ENCODE results near the gene CDC42SE2.
A peak's percentile ranks its signal among the peaks of the same experiment; 100 is the strongest.
"Not testable (repeated sequence)": the region's sequence is repeated elsewhere in the genome, so short reads cannot be mapped to it uniquely, and the experiment has no call there.

The CDC42SE2 gene

DNA sequence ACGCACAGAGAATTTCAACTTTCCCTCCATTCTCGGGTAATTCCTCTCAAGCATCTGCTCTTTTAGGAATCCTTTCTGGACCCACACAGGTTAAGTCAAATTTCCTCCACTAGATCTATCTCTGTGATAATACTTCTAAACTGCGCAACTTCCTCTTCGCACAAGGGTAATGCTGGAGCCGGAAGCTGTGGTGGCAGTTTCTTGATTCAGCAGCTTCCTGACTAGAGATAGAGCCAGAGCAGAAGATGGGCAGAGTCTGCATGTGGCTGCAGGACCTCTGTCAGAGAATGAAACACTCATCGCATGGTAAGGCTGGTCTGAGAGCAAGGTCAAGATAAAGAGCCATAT is 11.1 kb upstream of the CDC42SE2 start:
- Histone ChIP-seq H3K36me3 (ENCODE audit: insufficient read depth, low read length) (no peaks in the 10 kb centered on the region), H2AFZ (ENCODE audit: low read length) (0 out of 2 replicates have a peak overlapping the region, but pooled peaks have one; percentile 52), H3K9me2 (replicated peaks; ENCODE audit: low read depth, low read length) (no peaks in the 10 kb centered on the region), H3F3A (ENCODE audit: low read depth) (peaks cover 3% of the 10 kb centered on the region; the same call in 1 of the 2 replicates), H3K4me1 (ENCODE audit: insufficient read depth, low read length, poor library complexity, severe bottlenecking) (peaks cover 56% of the 10 kb centered on the region), H3K4me2 (ENCODE audit: low read depth, low read length, poor library complexity, severe bottlenecking) (peak overlapping the region; percentile 74), H3K79me2 (ENCODE audit: insufficient read depth, low read length) (peaks cover 14% of the 10 kb centered on the region; the same call in 1 of the 2 replicates), H4K20me1 (ENCODE audit: insufficient read depth, low read length, poor library complexity, severe bottlenecking) (no peaks in the 10 kb centered on the region), H3K9me3 (ENCODE audit: insufficient read depth, low read depth, low read length) (no peaks in the 10 kb centered on the region), H3K9ac (ENCODE audit: low read depth, low read length, poor library complexity, severe bottlenecking) (peak overlapping the region; percentile 64), H3K27me3 (ENCODE audit: insufficient read depth, low read length, poor library complexity, severe bottlenecking) (no peaks in the 10 kb centered on the region), H3K4me3 (ENCODE audit: low read length, poor library complexity, severe bottlenecking) (peak overlapping the region; percentile 68)
- TF ChIP-seq, protein P1, sequence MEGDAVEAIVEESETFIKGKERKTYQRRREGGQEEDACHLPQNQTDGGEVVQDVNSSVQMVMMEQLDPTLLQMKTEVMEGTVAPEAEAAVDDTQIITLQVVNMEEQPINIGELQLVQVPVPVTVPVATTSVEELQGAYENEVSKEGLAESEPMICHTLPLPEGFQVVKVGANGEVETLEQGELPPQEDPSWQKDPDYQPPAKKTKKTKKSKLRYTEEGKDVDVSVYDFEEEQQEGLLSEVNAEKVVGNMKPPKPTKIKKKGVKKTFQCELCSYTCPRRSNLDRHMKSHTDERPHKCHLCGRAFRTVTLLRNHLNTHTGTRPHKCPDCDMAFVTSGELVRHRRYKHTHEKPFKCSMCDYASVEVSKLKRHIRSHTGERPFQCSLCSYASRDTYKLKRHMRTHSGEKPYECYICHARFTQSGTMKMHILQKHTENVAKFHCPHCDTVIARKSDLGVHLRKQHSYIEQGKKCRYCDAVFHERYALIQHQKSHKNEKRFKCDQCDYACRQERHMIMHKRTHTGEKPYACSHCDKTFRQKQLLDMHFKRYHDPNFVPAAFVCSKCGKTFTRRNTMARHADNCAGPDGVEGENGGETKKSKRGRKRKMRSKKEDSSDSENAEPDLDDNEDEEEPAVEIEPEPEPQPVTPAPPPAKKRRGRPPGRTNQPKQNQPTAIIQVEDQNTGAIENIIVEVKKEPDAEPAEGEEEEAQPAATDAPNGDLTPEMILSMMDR (conservative IDR thresholded peaks at IDR 0.05; ENCODE audit: low read length): no peak
- TF ChIP-seq EZH2phosphoT487 (IDR thresholded peaks at IDR 0.05; ENCODE audit: borderline replicate concordance): no peak

DNA sequence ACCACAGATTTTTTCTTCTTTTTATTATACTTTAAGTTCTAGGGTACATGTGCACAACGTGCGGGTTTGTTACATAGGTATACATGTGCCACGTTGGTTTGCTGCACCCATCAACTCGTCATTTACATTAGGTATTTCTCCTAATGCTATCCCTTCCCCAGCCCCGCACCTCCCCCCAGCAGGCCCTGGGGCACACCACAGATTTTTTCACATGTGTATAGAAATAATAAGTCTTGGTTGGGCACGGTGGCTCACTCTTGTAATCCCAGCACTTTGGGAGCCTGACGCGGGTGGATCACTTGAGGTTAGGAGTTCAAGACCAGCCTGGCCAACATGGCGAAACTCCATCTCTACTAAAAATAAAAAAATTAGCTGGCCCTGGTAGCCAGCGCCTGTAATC is 9.8 kb upstream of the CDC42SE2 start:
- H3K4me1 ChIP-seq (ENCODE audit: insufficient read depth, low read length, poor library complexity, severe bottlenecking): peaks cover 66% of the 10 kb centered on the region
- not testable (repeated sequence) for H4K20me1 ChIP-seq (ENCODE audit: insufficient read depth, low read length, poor library complexity, severe bottlenecking); H3K9me3 ChIP-seq (ENCODE audit: insufficient read depth, low read depth, low read length); H3F3A ChIP-seq (ENCODE audit: low read depth); H3K36me3 ChIP-seq (ENCODE audit: insufficient read depth, low read length); H2AFZ ChIP-seq (ENCODE audit: low read length); H3K9me2 ChIP-seq (replicated peaks; ENCODE audit: low read depth, low read length); H3K27me3 ChIP-seq (ENCODE audit: insufficient read depth, low read length, poor library complexity, severe bottlenecking); H3K4me3 ChIP-seq (ENCODE audit: low read length, poor library complexity, severe bottlenecking)
- peaks cover 21% of the 10 kb centered on the region; the same call in 1 of the 2 replicates for H3K79me2 ChIP-seq (ENCODE audit: insufficient read depth, low read length)
- H3K4me2 ChIP-seq (ENCODE audit: low read depth, low read length, poor library complexity, severe bottlenecking): peak overlapping the region; percentile 74
- peak overlapping the region; percentile 64 for H3K9ac ChIP-seq (ENCODE audit: low read depth, low read length, poor library complexity, severe bottlenecking)

DNA sequence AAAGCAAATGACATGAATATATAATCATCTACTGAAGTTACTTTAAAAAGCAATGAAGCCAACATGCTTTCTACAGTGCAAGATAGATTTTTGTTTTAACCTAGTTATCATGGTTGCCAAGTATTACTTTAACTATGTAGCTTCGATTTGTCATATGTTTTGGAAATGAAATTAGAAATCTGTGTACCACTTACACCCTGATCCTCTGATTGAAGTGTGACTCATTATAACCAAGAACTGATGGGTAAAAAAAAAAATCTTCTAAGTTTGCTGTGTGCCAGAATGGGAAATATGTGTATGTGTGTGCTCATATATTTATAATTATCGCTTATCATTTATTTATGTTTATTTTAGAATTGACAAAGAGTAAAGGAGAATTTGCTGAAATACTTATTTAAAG is 9.1 kb upstream of the CDC42SE2 start:
- Histone ChIP-seq H3K9me2 (replicated peaks; ENCODE audit: low read depth, low read length) (no peaks in the 10 kb centered on the region), H3K79me2 (ENCODE audit: insufficient read depth, low read length) (peaks cover 21% of the 10 kb centered on the region; the same call in 1 of the 2 replicates), H3K36me3 (ENCODE audit: insufficient read depth, low read length) (no peaks in the 10 kb centered on the region), H3K9ac (ENCODE audit: low read depth, low read length, poor library complexity, severe bottlenecking) (no peak overlapping the region), H3F3A (ENCODE audit: low read depth) (peaks cover 3% of the 10 kb centered on the region; the same call in 1 of the 2 replicates), H3K4me3 (ENCODE audit: low read length, poor library complexity, severe bottlenecking) (no peak overlapping the region), H2AFZ (ENCODE audit: low read length) (no peak overlapping the region), H3K4me1 (ENCODE audit: insufficient read depth, low read length, poor library complexity, severe bottlenecking) (peaks cover 69% of the 10 kb centered on the region), H3K4me2 (ENCODE audit: low read depth, low read length, poor library complexity, severe bottlenecking) (peak overlapping the region; percentile 24), H3K27me3 (ENCODE audit: insufficient read depth, low read length, poor library complexity, severe bottlenecking) (no peaks in the 10 kb centered on the region), H4K20me1 (ENCODE audit: insufficient read depth, low read length, poor library complexity, severe bottlenecking) (no peaks in the 10 kb centered on the region), H3K9me3 (ENCODE audit: insufficient read depth, low read depth, low read length) (no peaks in the 10 kb centered on the region)
- TF ChIP-seq EZH2phosphoT487 (IDR thresholded peaks at IDR 0.05; ENCODE audit: borderline replicate concordance): no peak
- TF ChIP-seq, protein P1 (conservative IDR thresholded peaks at IDR 0.05; ENCODE audit: low read length): no peak

DNA sequence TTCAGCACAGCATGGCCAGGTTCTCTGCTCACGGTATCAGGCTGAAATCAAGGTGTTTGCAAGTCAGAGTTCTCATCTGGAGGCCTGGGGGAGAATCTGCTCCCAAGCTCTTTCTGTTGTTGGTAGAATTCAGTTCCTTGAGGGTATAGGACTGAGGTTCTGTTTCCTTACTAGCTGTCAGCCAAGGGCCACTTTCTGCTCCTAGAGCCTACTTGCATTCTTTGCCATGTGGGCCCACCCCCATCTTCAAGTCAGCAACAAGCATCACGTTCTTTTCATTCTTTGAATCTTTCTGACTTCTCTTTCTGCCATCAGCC is 7.4 kb upstream of the CDC42SE2 start:
- Histone ChIP-seq H3K4me1 (ENCODE audit: insufficient read depth, low read length, poor library complexity, severe bottlenecking) (peaks cover 60% of the 10 kb centered on the region), H3K36me3 (ENCODE audit: insufficient read depth, low read length) (no peaks in the 10 kb centered on the region), H3F3A (ENCODE audit: low read depth) (peaks cover 3% of the 10 kb centered on the region; the same call in 1 of the 2 replicates), H3K9me2 (replicated peaks; ENCODE audit: low read depth, low read length) (no peaks in the 10 kb centered on the region), H2AFZ (ENCODE audit: low read length) (no peak overlapping the region), H3K4me3 (ENCODE audit: low read length, poor library complexity, severe bottlenecking) (no peak overlapping the region), H3K9me3 (ENCODE audit: insufficient read depth, low read depth, low read length) (no peaks in the 10 kb centered on the region), H4K20me1 (ENCODE audit: insufficient read depth, low read length, poor library complexity, severe bottlenecking) (no peaks in the 10 kb centered on the region), H3K79me2 (ENCODE audit: insufficient read depth, low read length) (peaks cover 22% of the 10 kb centered on the region), H3K4me2 (ENCODE audit: low read depth, low read length, poor library complexity, severe bottlenecking) (peak overlapping the region; percentile 26), H3K27me3 (ENCODE audit: insufficient read depth, low read length, poor library complexity, severe bottlenecking) (no peaks in the 10 kb centered on the region), H3K9ac (ENCODE audit: low read depth, low read length, poor library complexity, severe bottlenecking) (no peak overlapping the region)
- TF ChIP-seq, protein P1 (conservative IDR thresholded peaks at IDR 0.05; ENCODE audit: low read length): no peak
- TF ChIP-seq EZH2phosphoT487 (IDR thresholded peaks at IDR 0.05; ENCODE audit: borderline replicate concordance): no peak

All from Loucy (cell line).